Tibial artery (tissue), 4 donors: Measurements from ENCODE around the gene DLG2.

Source experiments
- DNase-seq, 2 donors: peaks; one replicate each; pipeline ENCODE4 v3.0.0-alpha.2; 2019
- H3K27ac ChIP-seq, 2 donors: fragments of 200-600 bp; sonication (generic) in 1 of 2; 1 replicate in 1 of 2; 2 replicates in 1 of 2; pipeline ENCODE4 v1.5.1; 2018 to 2019; ENCODE audit warnings: mild to moderate bottlenecking in 1 of 2
- H3K27me3 ChIP-seq, 2 donors: fragments of 200-600 bp; sonication (generic) in 1 of 2; one replicate each; pipeline versions ENCODE4 v1.5.1 to v1.6.0; 2016 to 2019
- H3K36me3 ChIP-seq, 3 donors: fragments of 200-600 bp; sonication (generic) in 2 of 3; one replicate each; pipeline ENCODE4 v1.5.1; 2016 to 2019; ENCODE audit warnings: mild to moderate bottlenecking in 2 of 3
- H3K4me1 ChIP-seq, 4 donors: fragments of 200-600 bp; sonication (generic) in 2 of 4; 1 replicate in 3 of 4; 2 replicates in 1 of 4; pipeline ENCODE4 v1.5.1; 2016 to 2019
- H3K4me3 ChIP-seq, 2 donors: fragments of 200-600 bp; sonication (generic) in 1 of 2; 1 replicate in 1 of 2; 2 replicates in 1 of 2; pipeline ENCODE4 v1.5.1; 2018 to 2019; ENCODE audit warnings: mild to moderate bottlenecking in 2 of 2
- H3K9me3 ChIP-seq, 3 donors: fragments of 200-600 bp; sonication (generic) in 1 of 3; one replicate each; pipeline ENCODE4 v1.5.1; 2016 to 2019
- intact Hi-C: fragments of 100-400 bp; cut with DNase I; formaldehyde crosslinking; loops from one replicate; pipeline ENCODE4 v1.15.0; 2023; ENCODE audit warnings: low total_unique reads
- TF ChIP-seq, protein P1 (sequence below), 2 experiments: fragments of 200-600 bp in 1 of 2; fragments of 450-650 bp in 1 of 2; IDR thresholded peaks; one replicate each; pipeline ENCODE4 v1.5.1; 2017 to 2019; ENCODE audit warnings: antibody characterized with exemption in 2 of 2, mild to moderate bottlenecking in 1 of 2, moderate library complexity in 1 of 2

Gene DLG2

DNA sequence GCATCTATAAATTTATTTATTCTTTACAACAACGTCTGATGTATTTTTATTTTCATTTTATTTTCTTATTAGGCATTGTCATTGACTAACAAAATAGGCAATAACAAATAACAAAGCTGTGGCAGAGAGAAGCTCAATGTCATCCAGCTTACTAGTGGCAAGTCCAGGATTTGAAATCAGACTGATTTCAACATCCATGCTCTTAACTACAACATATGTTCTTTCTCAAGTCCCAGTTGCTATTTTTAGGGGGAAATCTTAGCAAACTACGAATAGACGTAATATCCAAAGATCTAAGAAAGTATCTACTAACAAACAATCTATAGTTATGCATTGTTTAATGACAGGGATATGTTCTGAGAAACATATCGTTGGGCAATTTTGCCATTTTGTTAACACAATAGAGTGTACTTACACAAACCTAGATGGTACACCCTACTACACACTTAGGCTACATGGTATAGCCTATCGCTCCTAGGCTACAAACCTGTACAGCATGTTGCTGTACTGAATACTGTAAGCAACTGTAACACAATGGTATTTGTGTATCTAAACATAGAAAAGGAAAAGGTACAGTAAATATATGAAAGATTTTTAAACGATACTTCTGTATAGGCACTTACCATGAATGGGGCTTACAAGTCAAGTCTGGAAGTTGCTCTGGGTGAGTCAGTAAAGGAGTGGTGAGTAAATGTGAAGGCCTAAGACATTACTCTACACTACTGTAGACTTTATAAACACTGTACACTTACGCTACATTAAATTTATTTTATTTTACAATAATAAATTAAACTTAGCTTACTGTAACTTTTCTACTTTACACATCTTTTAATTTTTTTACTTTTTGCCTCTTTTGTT is 151.3 kb downstream of the DLG2 start:
- H3K9me3 ChIP-seq = peaks cover 0 to 4% (median 0%) of the 10 kb centered on the region in 3 donors
- H3K27me3 ChIP-seq = no peaks in the 10 kb centered on the region
- DNase-seq = no peak
- TF ChIP-seq, protein P1, sequence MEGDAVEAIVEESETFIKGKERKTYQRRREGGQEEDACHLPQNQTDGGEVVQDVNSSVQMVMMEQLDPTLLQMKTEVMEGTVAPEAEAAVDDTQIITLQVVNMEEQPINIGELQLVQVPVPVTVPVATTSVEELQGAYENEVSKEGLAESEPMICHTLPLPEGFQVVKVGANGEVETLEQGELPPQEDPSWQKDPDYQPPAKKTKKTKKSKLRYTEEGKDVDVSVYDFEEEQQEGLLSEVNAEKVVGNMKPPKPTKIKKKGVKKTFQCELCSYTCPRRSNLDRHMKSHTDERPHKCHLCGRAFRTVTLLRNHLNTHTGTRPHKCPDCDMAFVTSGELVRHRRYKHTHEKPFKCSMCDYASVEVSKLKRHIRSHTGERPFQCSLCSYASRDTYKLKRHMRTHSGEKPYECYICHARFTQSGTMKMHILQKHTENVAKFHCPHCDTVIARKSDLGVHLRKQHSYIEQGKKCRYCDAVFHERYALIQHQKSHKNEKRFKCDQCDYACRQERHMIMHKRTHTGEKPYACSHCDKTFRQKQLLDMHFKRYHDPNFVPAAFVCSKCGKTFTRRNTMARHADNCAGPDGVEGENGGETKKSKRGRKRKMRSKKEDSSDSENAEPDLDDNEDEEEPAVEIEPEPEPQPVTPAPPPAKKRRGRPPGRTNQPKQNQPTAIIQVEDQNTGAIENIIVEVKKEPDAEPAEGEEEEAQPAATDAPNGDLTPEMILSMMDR (IDR thresholded peaks at IDR 0.05) = no peak
- H3K4me3 ChIP-seq = no peak overlapping the region
- no peak overlapping the region for H3K27ac ChIP-seq
- intact Hi-C loops = no loop called here
- H3K4me1 ChIP-seq = no peaks in the 10 kb centered on the region
- H3K36me3 ChIP-seq = no peaks in the 10 kb centered on the region

DNA sequence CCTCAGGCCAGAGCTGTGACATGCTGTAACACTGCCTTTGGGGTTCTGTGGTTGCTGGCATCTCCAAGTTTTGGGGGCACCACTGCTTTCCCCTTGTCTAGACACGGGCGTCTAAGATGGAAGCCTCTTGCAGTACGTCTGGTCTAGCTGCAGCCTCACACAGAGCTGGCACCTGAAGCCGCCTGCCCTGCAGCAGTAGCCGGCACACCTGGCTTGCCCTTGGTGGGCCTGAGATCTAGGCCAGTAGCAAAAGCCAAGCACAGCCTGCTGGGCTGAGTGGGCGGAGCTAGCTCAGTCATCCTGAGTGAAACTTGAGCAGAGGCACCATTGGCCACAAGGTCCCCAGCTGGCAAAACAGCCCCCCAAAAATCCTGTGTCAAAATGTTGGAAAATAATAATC is 154.2 kb downstream of the DLG2 start:
- DNase-seq = no peak
- Histone ChIP-seq H3K27me3 (no peaks in the 10 kb centered on the region), H3K4me1 (no peaks in the 10 kb centered on the region), H3K36me3 (no peaks in the 10 kb centered on the region), H3K27ac (no peak overlapping the region), H3K4me3 (no peak overlapping the region), H3K9me3 (peaks cover 0 to 10% (median 0%) of the 10 kb centered on the region in 3 donors)
- TF ChIP-seq, protein P1 (IDR thresholded peaks at IDR 0.05) = no peak
- intact Hi-C loops = no loop called here

DNA sequence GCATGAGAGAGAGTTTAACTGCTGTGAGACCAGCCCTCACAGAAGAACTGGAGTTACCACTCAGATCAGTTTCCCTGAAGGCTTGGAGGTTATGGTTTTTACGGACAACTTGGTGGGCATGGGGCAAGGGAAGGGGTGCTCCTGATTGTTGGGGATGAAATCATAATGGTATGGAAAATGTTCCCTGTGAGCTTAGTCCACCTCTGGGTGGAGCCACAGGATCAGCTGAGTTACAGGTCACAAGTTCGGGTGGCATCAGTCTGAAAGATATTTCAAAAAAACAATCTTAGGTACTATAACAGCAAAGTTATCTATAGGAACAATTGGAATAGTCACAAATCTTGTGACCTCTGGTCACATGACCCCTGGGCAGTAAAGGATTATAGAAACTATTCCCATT is 162.9 kb downstream of the DLG2 start:
- Histone ChIP-seq H3K4me3 (no peak overlapping the region), H3K9me3 (peaks cover 0 to 10% (median 0%) of the 10 kb centered on the region in 3 donors), H3K27me3 (no peaks in the 10 kb centered on the region), H3K27ac (no peak overlapping the region), H3K36me3 (peaks cover 0 to 8% (median 4%) of the 10 kb centered on the region in 3 donors), H3K4me1 (no peaks in the 10 kb centered on the region)
- intact Hi-C loops = no loop called here
- no peak for DNase-seq
- TF ChIP-seq, protein P1 (IDR thresholded peaks at IDR 0.05) = no peak

DNA sequence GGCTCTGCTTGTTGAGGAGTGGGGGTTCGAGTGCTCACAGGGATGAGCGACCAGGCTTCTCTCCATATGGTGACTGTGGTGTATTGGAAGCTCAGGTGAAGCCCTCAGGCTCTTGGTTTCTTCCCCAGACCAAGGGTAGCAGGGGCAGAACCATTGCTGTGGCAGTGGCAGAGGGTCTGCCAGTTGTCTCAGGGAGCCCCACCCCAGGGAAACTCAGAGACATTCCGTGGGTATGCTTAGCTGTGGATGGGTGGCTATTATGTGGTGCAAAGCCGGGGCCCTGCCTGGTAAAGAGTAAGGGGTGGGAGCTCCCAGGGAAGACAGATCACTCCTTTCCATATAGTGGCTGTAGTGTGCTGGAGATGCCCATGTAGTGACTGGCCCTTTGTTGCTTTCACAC is 167.8 kb downstream of the DLG2 start:
- Histone ChIP-seq H3K4me1 (no peaks in the 10 kb centered on the region), H3K27ac (no peak overlapping the region), H3K9me3 (peaks cover 0 to 42% (median 15%) of the 10 kb centered on the region in 3 donors), H3K36me3 (peaks cover 0 to 8% (median 4%) of the 10 kb centered on the region in 3 donors), H3K27me3 (no peaks in the 10 kb centered on the region), H3K4me3 (no peak overlapping the region)
- intact Hi-C loops = no loop called here
- TF ChIP-seq, protein P1 (IDR thresholded peaks at IDR 0.05) = no peak
- no peak for DNase-seq

DNA sequence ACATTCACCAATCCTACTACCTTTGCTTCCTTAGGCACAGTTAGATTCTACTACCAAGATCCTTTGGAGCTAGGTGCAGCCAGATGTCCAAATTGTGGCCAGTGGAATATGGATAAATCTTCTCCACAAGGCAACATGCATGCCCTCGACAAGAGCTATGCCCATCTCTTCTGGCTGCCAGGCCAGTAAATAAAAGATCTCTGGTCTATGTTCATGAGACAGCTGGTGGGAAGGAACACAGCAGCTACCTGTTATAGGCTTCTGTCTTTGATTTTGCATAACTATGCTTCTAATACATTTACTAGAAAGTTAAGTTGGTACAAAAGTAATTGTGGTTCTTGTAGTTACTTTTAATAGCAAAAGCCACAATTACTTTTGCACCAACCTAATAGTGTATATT is 182.7 kb downstream of the DLG2 start:
- peaks cover 0 to 15% (median 2%) of the 10 kb centered on the region in 4 donors for H3K4me1 ChIP-seq
- H3K27ac ChIP-seq = no peak overlapping the region
- no peaks in the 10 kb centered on the region for H3K9me3 ChIP-seq
- H3K4me3 ChIP-seq = no peak overlapping the region
- H3K36me3 ChIP-seq = no peaks in the 10 kb centered on the region
- DNase-seq = no peak
- no peaks in the 10 kb centered on the region for H3K27me3 ChIP-seq
- TF ChIP-seq, protein P1 (IDR thresholded peaks at IDR 0.05) = no peak
- intact Hi-C loops = no loop called here
